HL-60 (cell line): Measurements from ENCODE around the gene WDPCP.
A peak's percentile ranks its signal among the peaks of the same experiment; 100 is the strongest.

Experiments used
- DNase-seq, 2 experiments: peaks; one replicate each; pipeline ENCODE4 v3.0.0-alpha.2; 2010 to 2020; ENCODE audit warnings: low read depth in 1 of 2, low spot score in 1 of 2
- H3K27ac ChIP-seq: fragments of 250-450 bp; sonication (Bioruptor Pico); replicated peaks from 2 replicates; pipeline ENCODE4 v1.5.1; 2020; ENCODE audit warnings: mild to moderate bottlenecking, moderate library complexity
- H3K27me3 ChIP-seq: fragments of 250-450 bp; sonication (Bioruptor Pico); 2 replicates; pipeline ENCODE4 v1.5.1; 2021; ENCODE audit warnings: mild to moderate bottlenecking, moderate library complexity; ENCODE audit not compliant: insufficient read depth, poor library complexity, severe bottlenecking
- H3K4me3 ChIP-seq: replicated peaks from 2 replicates; pipeline ENCODE4 v1.5.1; 2011; ENCODE audit warnings: mild to moderate bottlenecking, control low read depth, low read length; ENCODE audit not compliant: insufficient read depth
- CTCF ChIP-seq: IDR thresholded peaks from one replicate; pipeline ENCODE4 v1.5.1; 2011; ENCODE audit warnings: low read length, control low read depth, inconsistent platforms; ENCODE audit not compliant: insufficient read depth
- GABPA ChIP-seq: IDR thresholded peaks from 2 replicates; pipeline ENCODE4 v1.6.1; 2012; ENCODE audit warnings: low read depth
- POLR2AphosphoS5 ChIP-seq: IDR thresholded peaks from 2 replicates; pipeline ENCODE4 v1.6.1; 2012; ENCODE audit warnings: low read depth
- REST ChIP-seq: IDR thresholded peaks from 2 replicates; pipeline ENCODE4 v1.6.1; 2012; ENCODE audit warnings: low read depth; ENCODE audit not compliant: insufficient replicate concordance
- SPI1 ChIP-seq: IDR thresholded peaks from 2 replicates; pipeline ENCODE4 v1.6.1; 2012; ENCODE audit warnings: low read depth, mild to moderate bottlenecking, borderline replicate concordance

The WDPCP gene

GRCh38 chr2:63594660-63595059, 6.4 kb upstream of the WDPCP start:
- Histone ChIP-seq H3K4me3 (no peak overlapping the region), H3K27me3 (no peaks in the 10 kb centered on the region), H3K27ac (no peak overlapping the region)
- no peak for DNase-seq
- TF ChIP-seq CTCF: no peak
- no peak for TF ChIP-seq POLR2AphosphoS5
- TF ChIP-seq SPI1: no peak
- no peak for TF ChIP-seq GABPA
- no peak for TF ChIP-seq REST

- Histone ChIP-seq H3K27me3 (no peaks in the 10 kb centered on the region), H3K27ac (peak overlapping the region; percentile 88), H3K4me3 (peak overlapping the region; percentile 24)
- TF ChIP-seq GABPA: no peak
- TF ChIP-seq CTCF: no peak
- no peak for TF ChIP-seq SPI1
- TF ChIP-seq REST: no peak
- TF ChIP-seq POLR2AphosphoS5: no peak
- DNase-seq: no peak
Measured at GRCh38 chr2:63591566-63592175, 3.4 kb upstream of the WDPCP start.

- Histone ChIP-seq H3K4me3 (peak overlapping the region; percentile 90), H3K27me3 (no peaks in the 10 kb centered on the region), H3K27ac (peak overlapping the region; percentile 88)
- TF ChIP-seq POLR2AphosphoS5: no peak
- TF ChIP-seq GABPA: no peak
- TF ChIP-seq CTCF: no peak
- TF ChIP-seq REST: no peak
- TF ChIP-seq SPI1: no peak
- peak; percentile 90 to 95 for DNase-seq
Measured at GRCh38 chr2:63590626-63591408, 2.5 kb upstream of the WDPCP start.
